Inflammatory macrophage treated with lipopolysaccharide for 4 hours (primary cell): ENCODE data around the gene RFTN1.

Source experiments
- DNase-seq: peaks from one replicate; pipeline ENCODE4 v3.0.0-alpha.2; 2020

RFTN1 gene

DNA sequence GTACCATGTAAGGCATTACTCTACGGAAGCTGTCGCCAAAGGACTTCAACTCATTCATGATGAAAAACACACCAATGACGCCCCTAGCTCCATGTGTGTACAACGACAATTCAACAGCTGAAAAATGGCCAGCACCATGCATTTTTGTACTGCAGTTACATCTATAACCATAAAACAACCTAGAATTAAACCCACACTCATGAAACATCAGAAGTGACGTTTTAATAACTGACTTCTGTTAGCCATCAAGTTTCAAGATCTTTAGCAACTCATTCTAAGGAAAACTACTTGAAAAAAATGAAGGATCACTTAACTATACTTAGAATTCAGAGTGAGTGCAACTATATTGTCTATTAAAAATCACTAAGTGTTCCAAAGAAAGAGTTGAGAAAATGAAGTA is 84.9 kb downstream of the RFTN1 start:
- DNase-seq = no peak

- peak; percentile 90 for DNase-seq
Measured at GRCh38 chr3:16427103-16427965, 86.2 kb downstream of the RFTN1 start.

- no peak for DNase-seq
Measured at GRCh38 chr3:16426665-16427064, 86.8 kb downstream of the RFTN1 start.

DNA sequence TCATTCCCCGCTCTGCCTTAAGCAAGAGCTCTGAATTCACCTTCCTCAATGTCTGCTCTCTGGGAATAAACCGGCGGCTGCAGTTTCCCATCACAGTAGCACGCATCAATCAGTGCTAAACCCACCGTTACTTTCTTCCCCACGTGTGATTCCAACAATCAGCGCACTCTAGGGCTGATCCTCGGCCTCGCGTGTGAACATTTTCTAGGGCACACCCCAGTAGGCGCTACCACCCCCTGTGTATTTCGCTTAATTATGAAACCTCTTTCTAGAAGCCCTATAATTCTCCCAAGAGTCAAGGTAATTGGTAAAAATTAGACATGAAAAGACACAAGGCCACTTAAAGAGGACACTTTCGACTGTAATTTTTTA is 87.5 kb downstream of the RFTN1 start:
- no peak for DNase-seq

GRCh38 chr3:16425398-16426028 is 88.0 kb downstream of the RFTN1 start:
- DNase-seq = no peak

DNA sequence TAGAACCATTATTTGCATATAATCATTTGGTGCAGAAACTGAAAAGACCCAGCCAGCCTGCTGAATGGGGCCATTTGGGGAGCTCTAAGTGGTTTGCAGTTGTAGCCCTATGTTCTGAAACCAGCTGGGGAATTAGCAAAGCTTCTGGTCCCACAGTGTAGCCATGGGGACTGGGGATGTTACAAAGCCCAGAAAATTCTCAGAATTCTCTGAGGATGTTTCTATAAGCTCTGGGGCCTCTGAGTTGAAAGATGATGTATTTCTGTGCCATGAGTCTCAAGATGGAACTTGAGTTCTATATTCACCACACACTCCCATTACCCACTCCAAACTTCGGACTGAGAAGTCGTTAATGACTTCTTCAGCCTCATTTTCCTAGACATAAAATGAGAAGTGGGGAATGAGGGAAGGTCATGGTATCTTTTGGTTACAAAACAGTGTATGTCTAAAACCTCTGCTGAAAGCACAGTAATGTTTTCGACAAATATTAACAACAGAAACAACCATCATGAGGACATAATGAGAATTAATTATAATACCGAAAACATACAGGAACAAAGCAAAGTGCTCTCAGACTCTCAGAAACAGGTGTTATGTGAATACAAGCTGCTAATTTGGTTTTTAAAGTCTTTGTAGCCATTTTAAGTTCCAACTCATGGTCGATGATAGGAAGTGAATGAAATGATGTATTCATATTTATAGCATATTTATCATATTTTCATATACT is 89.4 kb downstream of the RFTN1 start:
- no peak for DNase-seq

GRCh38 chr3:16423298-16423697 is 90.2 kb downstream of the RFTN1 start:
- DNase-seq = no peak

- peak; percentile 32 for DNase-seq
Measured at GRCh38 chr3:16419640-16420241, 93.8 kb downstream of the RFTN1 start.

GRCh38 chr3:16417945-16418739 is 95.4 kb downstream of the RFTN1 start:
- DNase-seq = no peak

GRCh38 chr3:16415911-16416476 is 97.5 kb downstream of the RFTN1 start:
- DNase-seq = no peak

DNA sequence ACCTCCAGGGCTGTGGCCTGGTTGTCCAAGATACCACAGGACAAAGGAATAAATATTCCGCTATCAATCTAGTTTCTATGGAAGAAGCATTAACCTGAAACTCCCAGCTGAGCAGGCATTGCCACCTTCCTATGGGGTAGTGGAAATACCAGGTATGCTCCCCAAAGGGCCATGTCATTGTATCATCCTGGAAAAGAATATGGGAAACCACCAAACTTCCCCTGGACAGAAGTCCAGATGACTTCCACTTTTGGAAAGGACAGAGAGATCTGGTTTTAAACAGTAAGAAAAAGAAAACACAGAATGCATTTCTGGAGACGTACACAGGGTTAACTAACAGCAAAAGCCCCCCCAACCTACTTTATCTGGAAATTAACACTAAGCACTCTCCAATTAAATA is 100.2 kb downstream of the RFTN1 start:
- DNase-seq = peak; percentile 30

GRCh38 chr3:16412192-16412800 is 101.2 kb downstream of the RFTN1 start:
- DNase-seq = no peak

DNA sequence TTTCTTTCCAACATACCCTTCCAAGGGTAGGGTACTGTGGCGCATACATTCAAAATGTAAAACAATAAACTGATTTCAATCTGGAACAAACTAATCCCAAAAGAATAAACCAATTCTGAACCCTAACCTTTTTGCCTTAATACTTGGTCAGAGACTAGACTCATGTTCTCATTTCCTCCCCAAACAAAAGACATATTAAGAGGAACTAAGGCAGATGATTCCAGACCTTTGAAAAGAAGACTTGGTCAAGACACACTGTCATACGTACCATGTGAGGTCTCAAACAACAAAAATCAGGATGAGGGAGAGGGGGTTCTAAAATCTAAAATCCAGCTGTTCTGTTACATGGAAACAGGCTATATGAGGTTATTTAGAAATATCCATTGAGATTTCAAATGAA is 102.1 kb downstream of the RFTN1 start:
- DNase-seq = peak; percentile 80

- DNase-seq = peak; percentile 51
Measured at GRCh38 chr3:16410659-16411058, 102.8 kb downstream of the RFTN1 start.

- no peak for DNase-seq
Measured at GRCh38 chr3:16409032-16409431, 104.5 kb downstream of the RFTN1 start.

DNA sequence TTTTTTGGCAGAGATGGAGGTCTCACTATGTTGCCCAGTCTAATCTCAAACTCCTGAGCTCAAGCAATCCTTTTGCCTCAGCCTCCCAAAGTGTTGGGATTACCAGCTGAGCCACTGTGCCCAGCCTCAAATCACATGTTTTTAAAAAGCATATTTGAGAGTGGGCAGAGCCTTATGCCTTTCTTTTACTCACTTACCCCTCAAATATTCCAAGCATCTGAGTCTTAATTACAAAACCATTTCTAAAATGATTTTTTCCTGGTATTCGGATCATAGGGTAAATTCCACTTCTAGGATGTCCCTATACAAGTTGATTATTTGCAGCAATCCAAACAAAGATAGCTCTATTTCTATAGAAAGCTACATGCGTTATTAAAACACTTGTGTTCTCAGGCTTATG is 106.1 kb downstream of the RFTN1 start:
- DNase-seq = no peak

GRCh38 chr3:16406579-16406978 is 106.9 kb downstream of the RFTN1 start:
- DNase-seq = no peak

GRCh38 chr3:16406166-16406565 is 107.3 kb downstream of the RFTN1 start:
- DNase-seq = no peak

DNA sequence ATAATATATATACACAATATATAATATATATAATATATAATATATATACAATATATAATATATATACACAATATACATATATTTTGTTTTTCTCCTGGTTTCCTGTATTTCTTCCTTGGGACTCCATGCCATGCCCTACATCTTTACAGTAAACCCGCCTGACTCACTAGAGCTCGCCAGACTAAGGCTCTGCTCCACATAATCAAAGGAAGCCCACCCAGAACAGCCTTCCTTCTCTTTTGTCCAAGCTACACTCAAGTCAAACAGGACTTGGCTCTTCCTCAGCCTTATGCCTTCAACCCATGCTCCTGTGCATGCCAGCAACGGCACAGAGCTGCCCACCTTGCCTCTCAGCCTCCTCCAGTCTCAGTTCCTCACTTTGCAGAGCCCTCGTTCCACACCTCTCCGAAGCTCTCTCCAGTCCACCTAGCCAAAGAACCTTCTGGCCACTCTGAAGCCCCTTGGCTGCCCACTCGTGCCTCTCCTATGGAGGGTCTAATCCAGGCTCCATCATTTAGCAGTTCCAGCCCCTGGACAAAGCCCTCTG is 109.1 kb downstream of the RFTN1 start:
- no peak for DNase-seq

GRCh38 chr3:16402451-16402850 is 111.0 kb downstream of the RFTN1 start:
- DNase-seq = peak; percentile 86

GRCh38 chr3:16401273-16401672 is 112.2 kb downstream of the RFTN1 start:
- no peak for DNase-seq
